ENCODE measurements around the gene PRKCH. TPM values are rescaled to one million over a fixed set of nuclear protein-coding genes. Genes with fewer than 3 reads are reported as not detected.
A peak's percentile ranks its signal among the peaks of the same experiment; 100 is the strongest.

PRKCH gene
- polyA plus RNA-seq, 3 donors: 3.6 to 6.2 (median 5.4) TPM

DNA sequence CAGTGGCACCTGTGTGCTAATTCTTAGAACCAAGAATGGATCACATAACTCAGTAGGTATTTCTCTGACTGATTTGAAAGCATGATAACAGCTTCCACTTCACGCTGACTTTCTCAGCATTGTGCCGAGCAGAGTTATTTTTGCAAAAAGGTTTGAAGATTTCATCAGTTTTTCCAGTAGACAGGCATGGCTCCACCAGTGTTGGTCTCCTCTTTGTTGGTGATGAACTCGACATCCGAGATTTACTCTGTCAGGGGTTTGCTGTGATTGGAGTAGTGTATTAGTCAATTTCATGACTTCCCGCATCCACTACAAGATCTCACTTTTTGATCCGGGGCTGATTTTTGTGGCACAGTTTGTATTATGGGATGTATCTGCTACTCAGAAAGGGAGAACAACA is 85.3 kb downstream of the PRKCH start:
- no peaks in the 10 kb centered on the region for H3K4me1 ChIP-seq (ENCODE audit: control insufficient read depth in 1 of 2, insufficient read depth in 2 of 2, low read length in 2 of 2)
- no peaks in the 10 kb centered on the region for H3K9me3 ChIP-seq (replicated peaks in 1 of 2; ENCODE audit: control insufficient read depth in 1 of 2, insufficient read depth in 1 of 2, low read length in 2 of 2)
- no peaks in the 10 kb centered on the region for H3K79me2 ChIP-seq (ENCODE audit: insufficient read depth, low read length)
- no peaks in the 10 kb centered on the region for H3K9me3 Mint-ChIP-seq
- H3K4me2 ChIP-seq (replicated peaks; ENCODE audit: extremely low read depth, low read length, poor library complexity, severe bottlenecking): no peak overlapping the region
- H3K36me3 Mint-ChIP-seq: peaks cover 6 to 9% of the 10 kb centered on the region in 2 donors
- intact Hi-C loops (cut with micrococcal nuclease): no loop called here
- no peak overlapping the region for H3K27ac ChIP-seq (ENCODE audit: low read depth in 1 of 2, low read length in 2 of 2)
- H3K36me3 ChIP-seq (replicated peaks in 1 of 2; ENCODE audit: control insufficient read depth in 1 of 2, insufficient read depth in 2 of 2, low read length in 2 of 2): peaks cover 0 to 8% of the 10 kb centered on the region in 2 donors
- H4K20me1 ChIP-seq (ENCODE audit: insufficient read depth, low read length): no peaks in the 10 kb centered on the region
- no peak overlapping the region for H3K4me3 Mint-ChIP-seq
- DNase-seq: no peak
- H2AFZ ChIP-seq (ENCODE audit: insufficient read depth, low read depth, low read length, poor library complexity, severe bottlenecking): no peak overlapping the region
- 100% methylated on average over 2 of the region's 6 CpGs for WGBS (ENCODE audit: insufficient coverage)
- H3K4me3 ChIP-seq (replicated peaks in 1 of 3; ENCODE audit: low read depth in 2 of 3, low read length in 3 of 3): no peak overlapping the region
- H3K4me1 Mint-ChIP-seq: peaks cover 4% of the 10 kb centered on the region
- peaks cover 0 to 3% (median 2%) of the 10 kb centered on the region in 3 donors for H3K27me3 Mint-ChIP-seq (ENCODE audit: low read depth in 3 of 3)
- no peak overlapping the region for H3K9ac ChIP-seq (ENCODE audit: insufficient read depth, low read length, poor library complexity, severe bottlenecking)
- TF ChIP-seq, protein P1, sequence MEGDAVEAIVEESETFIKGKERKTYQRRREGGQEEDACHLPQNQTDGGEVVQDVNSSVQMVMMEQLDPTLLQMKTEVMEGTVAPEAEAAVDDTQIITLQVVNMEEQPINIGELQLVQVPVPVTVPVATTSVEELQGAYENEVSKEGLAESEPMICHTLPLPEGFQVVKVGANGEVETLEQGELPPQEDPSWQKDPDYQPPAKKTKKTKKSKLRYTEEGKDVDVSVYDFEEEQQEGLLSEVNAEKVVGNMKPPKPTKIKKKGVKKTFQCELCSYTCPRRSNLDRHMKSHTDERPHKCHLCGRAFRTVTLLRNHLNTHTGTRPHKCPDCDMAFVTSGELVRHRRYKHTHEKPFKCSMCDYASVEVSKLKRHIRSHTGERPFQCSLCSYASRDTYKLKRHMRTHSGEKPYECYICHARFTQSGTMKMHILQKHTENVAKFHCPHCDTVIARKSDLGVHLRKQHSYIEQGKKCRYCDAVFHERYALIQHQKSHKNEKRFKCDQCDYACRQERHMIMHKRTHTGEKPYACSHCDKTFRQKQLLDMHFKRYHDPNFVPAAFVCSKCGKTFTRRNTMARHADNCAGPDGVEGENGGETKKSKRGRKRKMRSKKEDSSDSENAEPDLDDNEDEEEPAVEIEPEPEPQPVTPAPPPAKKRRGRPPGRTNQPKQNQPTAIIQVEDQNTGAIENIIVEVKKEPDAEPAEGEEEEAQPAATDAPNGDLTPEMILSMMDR (IDR thresholded peaks at IDR 0.05): no peak
- no peaks in the 10 kb centered on the region for H3K27me3 ChIP-seq (ENCODE audit: control insufficient read depth in 2 of 2, insufficient read depth in 2 of 2, low read length in 2 of 2)
- H3K27ac Mint-ChIP-seq: no peak overlapping the region

DNA sequence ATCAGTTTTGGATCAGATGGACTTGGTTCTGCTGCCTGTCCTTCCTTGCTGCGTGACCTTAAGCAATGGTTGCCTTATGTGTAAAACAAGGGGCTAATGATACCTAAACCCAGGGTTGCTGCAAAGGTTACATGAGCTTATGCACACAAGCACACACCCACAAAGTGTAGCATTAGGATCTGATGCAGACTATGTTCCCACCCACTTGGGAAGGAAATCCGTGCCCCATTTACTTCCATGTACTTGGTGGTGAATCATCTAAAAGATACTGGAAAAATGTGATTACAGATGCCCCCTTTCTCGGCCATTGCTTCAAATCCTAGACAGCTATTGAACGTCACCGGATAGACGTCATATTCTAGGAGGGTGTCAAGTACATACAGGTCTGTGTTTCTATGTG is 87.1 kb downstream of the PRKCH start:
- Histone ChIP-seq H3K4me1 (ENCODE audit: control insufficient read depth in 1 of 2, insufficient read depth in 2 of 2, low read length in 2 of 2) (peaks cover 3 to 7% of the 10 kb centered on the region in 2 donors), H4K20me1 (ENCODE audit: insufficient read depth, low read length) (no peaks in the 10 kb centered on the region), H3K4me2 (replicated peaks; ENCODE audit: extremely low read depth, low read length, poor library complexity, severe bottlenecking) (no peak overlapping the region), H3K9me3 (replicated peaks in 1 of 2; ENCODE audit: control insufficient read depth in 1 of 2, insufficient read depth in 1 of 2, low read length in 2 of 2) (no peaks in the 10 kb centered on the region), H2AFZ (ENCODE audit: insufficient read depth, low read depth, low read length, poor library complexity, severe bottlenecking) (no peak overlapping the region), H3K27ac (ENCODE audit: low read depth in 1 of 2, low read length in 2 of 2) (no peak overlapping the region), H3K9ac (ENCODE audit: insufficient read depth, low read length, poor library complexity, severe bottlenecking) (no peak overlapping the region), H3K36me3 (replicated peaks in 1 of 2; ENCODE audit: control insufficient read depth in 1 of 2, insufficient read depth in 2 of 2, low read length in 2 of 2) (peaks cover 0 to 8% of the 10 kb centered on the region in 2 donors), H3K79me2 (ENCODE audit: insufficient read depth, low read length) (no peaks in the 10 kb centered on the region), H3K4me3 (replicated peaks in 1 of 3; ENCODE audit: low read depth in 2 of 3, low read length in 3 of 3) (no peak overlapping the region), H3K27me3 (ENCODE audit: control insufficient read depth in 2 of 2, insufficient read depth in 2 of 2, low read length in 2 of 2) (no peaks in the 10 kb centered on the region)
- Mint-ChIP-seq H3K27ac (peak overlapping the region in 1 of 7 donors; percentile 12), H3K4me1 (peaks cover 4% of the 10 kb centered on the region), H3K27me3 (ENCODE audit: low read depth in 3 of 3) (peaks cover 0 to 3% (median 2%) of the 10 kb centered on the region in 3 donors), H3K4me3 (no peak overlapping the region), H3K9me3 (no peaks in the 10 kb centered on the region), H3K36me3 (peaks cover 6 to 9% of the 10 kb centered on the region in 2 donors)
- TF ChIP-seq, protein P1 (IDR thresholded peaks at IDR 0.05): no peak
- 100% methylated on average over 4 of the region's 6 CpGs for WGBS (ENCODE audit: insufficient coverage)
- intact Hi-C loops (cut with micrococcal nuclease): no loop called here
- no peak for DNase-seq

Data from CD14-positive monocyte (primary cell).